ENCODE data around the gene UNC79. TPM values are rescaled to one million over a fixed set of nuclear protein-coding genes. Genes with fewer than 3 reads are reported as not detected.

Gene UNC79
- polyA plus RNA-seq, 3 donors, result 0.01 to 0.02 TPM; not detected in 1

DNA sequence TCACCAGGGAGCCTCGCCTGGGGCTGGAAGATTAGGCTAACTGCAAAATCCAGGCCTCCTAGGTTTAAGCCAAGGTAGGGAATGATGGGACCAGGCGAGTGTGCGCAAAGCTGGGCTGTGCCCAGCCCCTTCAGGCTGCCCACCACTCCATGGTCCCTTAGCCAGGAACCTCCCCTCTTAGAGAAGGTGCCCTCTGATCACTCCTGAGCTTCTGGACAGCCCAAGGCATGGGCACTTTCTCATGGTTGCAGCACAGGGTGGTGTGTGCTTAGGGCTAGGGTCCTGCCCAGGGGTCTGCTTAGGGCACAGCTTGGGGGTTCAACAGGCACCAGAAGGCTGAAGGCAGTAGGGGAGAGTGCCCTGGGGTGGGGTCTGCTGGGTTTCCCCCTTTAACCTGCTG, 288.5 kb downstream of the UNC79 start:
- Histone ChIP-seq H3K4me3 (replicated peaks in 1 of 3; ENCODE audit: low read depth in 2 of 3, low read length in 3 of 3) (no peak overlapping the region), H3K27me3 (ENCODE audit: control insufficient read depth in 2 of 2, insufficient read depth in 2 of 2, low read length in 2 of 2) (no peaks in the 10 kb centered on the region), H3K27ac (ENCODE audit: low read depth in 1 of 2, low read length in 2 of 2) (no peak overlapping the region), H3K4me2 (replicated peaks; ENCODE audit: extremely low read depth, low read length, poor library complexity, severe bottlenecking) (no peak overlapping the region), H3K9ac (ENCODE audit: insufficient read depth, low read length, poor library complexity, severe bottlenecking) (no peak overlapping the region), H3K9me3 (replicated peaks in 1 of 2; ENCODE audit: control insufficient read depth in 1 of 2, insufficient read depth in 1 of 2, low read length in 2 of 2) (no peaks in the 10 kb centered on the region), H2AFZ (ENCODE audit: insufficient read depth, low read depth, low read length, poor library complexity, severe bottlenecking) (no peak overlapping the region), H3K36me3 (replicated peaks in 1 of 2; ENCODE audit: control insufficient read depth in 1 of 2, insufficient read depth in 2 of 2, low read length in 2 of 2) (no peaks in the 10 kb centered on the region), H4K20me1 (ENCODE audit: insufficient read depth, low read length) (no peaks in the 10 kb centered on the region), H3K79me2 (ENCODE audit: insufficient read depth, low read length) (no peaks in the 10 kb centered on the region), H3K4me1 (ENCODE audit: control insufficient read depth in 1 of 2, insufficient read depth in 2 of 2, low read length in 2 of 2) (no peaks in the 10 kb centered on the region)
- no peak overlapping the region for H3K4me3 Mint-ChIP-seq
- intact Hi-C loops (cut with micrococcal nuclease), result no loop called here
- TF ChIP-seq, protein P1, sequence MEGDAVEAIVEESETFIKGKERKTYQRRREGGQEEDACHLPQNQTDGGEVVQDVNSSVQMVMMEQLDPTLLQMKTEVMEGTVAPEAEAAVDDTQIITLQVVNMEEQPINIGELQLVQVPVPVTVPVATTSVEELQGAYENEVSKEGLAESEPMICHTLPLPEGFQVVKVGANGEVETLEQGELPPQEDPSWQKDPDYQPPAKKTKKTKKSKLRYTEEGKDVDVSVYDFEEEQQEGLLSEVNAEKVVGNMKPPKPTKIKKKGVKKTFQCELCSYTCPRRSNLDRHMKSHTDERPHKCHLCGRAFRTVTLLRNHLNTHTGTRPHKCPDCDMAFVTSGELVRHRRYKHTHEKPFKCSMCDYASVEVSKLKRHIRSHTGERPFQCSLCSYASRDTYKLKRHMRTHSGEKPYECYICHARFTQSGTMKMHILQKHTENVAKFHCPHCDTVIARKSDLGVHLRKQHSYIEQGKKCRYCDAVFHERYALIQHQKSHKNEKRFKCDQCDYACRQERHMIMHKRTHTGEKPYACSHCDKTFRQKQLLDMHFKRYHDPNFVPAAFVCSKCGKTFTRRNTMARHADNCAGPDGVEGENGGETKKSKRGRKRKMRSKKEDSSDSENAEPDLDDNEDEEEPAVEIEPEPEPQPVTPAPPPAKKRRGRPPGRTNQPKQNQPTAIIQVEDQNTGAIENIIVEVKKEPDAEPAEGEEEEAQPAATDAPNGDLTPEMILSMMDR (IDR thresholded peaks at IDR 0.05), result no peak
- H3K36me3 Mint-ChIP-seq, result no peaks in the 10 kb centered on the region
- peaks cover 0 to 8% (median 3%) of the 10 kb centered on the region in 3 donors for H3K27me3 Mint-ChIP-seq (ENCODE audit: low read depth in 3 of 3)
- no peaks in the 10 kb centered on the region for H3K4me1 Mint-ChIP-seq
- DNase-seq, result no peak
- H3K9me3 Mint-ChIP-seq, result peaks cover 0 to 4% (median 2%) of the 10 kb centered on the region in 7 donors
- WGBS (ENCODE audit: insufficient coverage), result 86% methylated on average over 1 of the region's 3 CpGs
- H3K27ac Mint-ChIP-seq, result no peak overlapping the region

DNA sequence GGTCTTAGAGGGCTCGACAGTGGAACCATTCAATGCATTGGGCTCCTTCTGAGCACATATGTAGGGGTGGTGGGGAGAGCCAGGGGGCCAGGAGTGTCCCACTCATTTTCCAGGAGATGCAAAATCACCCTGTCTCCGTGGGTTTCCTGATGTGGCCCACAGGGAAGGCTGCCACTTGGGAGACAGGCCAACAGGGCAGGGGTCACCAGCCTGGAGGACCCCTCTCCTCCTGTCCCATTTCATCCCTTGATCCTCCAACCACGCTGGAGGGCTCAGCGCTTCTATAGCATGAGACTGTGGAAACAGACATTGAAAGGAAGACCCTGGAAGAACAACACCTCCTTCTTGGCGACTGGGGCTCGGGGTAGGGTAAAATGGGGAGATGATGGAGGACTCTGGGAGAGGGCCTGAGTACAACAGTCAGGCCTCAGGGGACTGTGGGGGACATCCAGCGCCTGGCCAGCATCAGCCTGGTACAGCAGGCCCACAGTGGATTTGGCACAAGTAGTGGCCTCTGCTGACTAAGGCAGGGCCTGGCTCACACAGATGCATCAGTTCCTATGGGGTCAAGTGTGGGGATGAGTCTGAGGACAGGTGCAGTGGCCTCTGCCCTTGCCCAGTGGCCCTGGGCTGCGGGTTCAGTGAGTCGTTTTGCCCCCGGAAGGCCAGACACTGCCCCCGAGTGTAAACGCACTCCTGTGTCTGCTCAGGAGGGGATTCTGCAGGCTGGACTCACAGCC, 289.5 kb downstream of the UNC79 start:
- Histone ChIP-seq H4K20me1 (ENCODE audit: insufficient read depth, low read length) (no peaks in the 10 kb centered on the region), H2AFZ (ENCODE audit: insufficient read depth, low read depth, low read length, poor library complexity, severe bottlenecking) (no peak overlapping the region), H3K4me2 (replicated peaks; ENCODE audit: extremely low read depth, low read length, poor library complexity, severe bottlenecking) (no peak overlapping the region), H3K4me3 (replicated peaks in 1 of 3; ENCODE audit: low read depth in 2 of 3, low read length in 3 of 3) (no peak overlapping the region), H3K9ac (ENCODE audit: insufficient read depth, low read length, poor library complexity, severe bottlenecking) (no peak overlapping the region), H3K79me2 (ENCODE audit: insufficient read depth, low read length) (no peaks in the 10 kb centered on the region), H3K27me3 (ENCODE audit: control insufficient read depth in 2 of 2, insufficient read depth in 2 of 2, low read length in 2 of 2) (no peaks in the 10 kb centered on the region), H3K27ac (ENCODE audit: low read depth in 1 of 2, low read length in 2 of 2) (no peak overlapping the region), H3K9me3 (replicated peaks in 1 of 2; ENCODE audit: control insufficient read depth in 1 of 2, insufficient read depth in 1 of 2, low read length in 2 of 2) (no peaks in the 10 kb centered on the region), H3K36me3 (replicated peaks in 1 of 2; ENCODE audit: control insufficient read depth in 1 of 2, insufficient read depth in 2 of 2, low read length in 2 of 2) (no peaks in the 10 kb centered on the region), H3K4me1 (ENCODE audit: control insufficient read depth in 1 of 2, insufficient read depth in 2 of 2, low read length in 2 of 2) (no peaks in the 10 kb centered on the region)
- DNase-seq, result no peak
- TF ChIP-seq, protein P1 (IDR thresholded peaks at IDR 0.05), result no peak
- Mint-ChIP-seq H3K4me1 (no peaks in the 10 kb centered on the region), H3K27ac (no peak overlapping the region), H3K9me3 (peaks cover 0 to 4% (median 2%) of the 10 kb centered on the region in 7 donors), H3K36me3 (no peaks in the 10 kb centered on the region), H3K27me3 (ENCODE audit: low read depth in 3 of 3) (peaks cover 0 to 10% (median 2%) of the 10 kb centered on the region in 3 donors), H3K4me3 (no peak overlapping the region)
- WGBS (ENCODE audit: insufficient coverage), result 91% methylated on average over 9 of the region's 12 CpGs
- intact Hi-C loops (cut with micrococcal nuclease), result no loop called here

Data from CD14-positive monocyte (primary cell).